GM18517 (cell line): ENCODE results near the gene PRSS33.

ENCODE experiments used
- ATAC-seq: cut with Tn5 transposase; IDR thresholded peaks from one replicate; pipeline ENCODE4 v1.9.1; 2021; ENCODE audit warnings: mild to moderate bottlenecking, moderate library complexity; ENCODE audit not compliant: unreplicated experiment

Gene PRSS33

GRCh38 chr16:2787406-2787805 is at the start of gene PRSS33:
PRSS33 (minus strand) TSS chr16:2787560; CDS start chr16:2786547, 1,013 bp downstream.
- no peak for ATAC-seq

GRCh38 chr16:2836646-2837508 is 49.5 kb upstream of the PRSS33 start:
- ATAC-seq, result no peak

GRCh38 chr16:2835638-2836493 is 48.5 kb upstream of the PRSS33 start:
- ATAC-seq, result no peak

- ATAC-seq, result no peak
Observed at GRCh38 chr16:2834968-2835367, 47.6 kb upstream of the PRSS33 start.

- ATAC-seq, result no peak
Observed at GRCh38 chr16:2833776-2834175, 46.4 kb upstream of the PRSS33 start.

GRCh38 chr16:2831203-2831602 is 43.8 kb upstream of the PRSS33 start:
- no peak for ATAC-seq

- no peak for ATAC-seq
Observed at GRCh38 chr16:2830355-2830695, 43.0 kb upstream of the PRSS33 start.

GRCh38 chr16:2829501-2830354 is 42.4 kb upstream of the PRSS33 start, which contains the start of gene ZG16B:
ZG16B (plus strand) TSS chr16:2830303; CDS start chr16:2830442, 139 bp downstream.
- no peak for ATAC-seq

GRCh38 chr16:2828876-2829430 is 41.6 kb upstream of the PRSS33 start:
- no peak for ATAC-seq

- ATAC-seq, result no peak
Observed at GRCh38 chr16:2828521-2828840, 41.1 kb upstream of the PRSS33 start.

GRCh38 chr16:2827831-2828520 is 40.6 kb upstream of the PRSS33 start:
- ATAC-seq, result no peak

- ATAC-seq, result no peak
Observed at GRCh38 chr16:2827374-2827791, 40.0 kb upstream of the PRSS33 start.

GRCh38 chr16:2826591-2827373 is 39.4 kb upstream of the PRSS33 start:
- ATAC-seq, result no peak

- no peak for ATAC-seq
Observed at GRCh38 chr16:2825906-2826305, 38.5 kb upstream of the PRSS33 start.

GRCh38 chr16:2825049-2825742 is 37.8 kb upstream of the PRSS33 start:
- no peak for ATAC-seq

- ATAC-seq, result no peak
Observed at GRCh38 chr16:2824626-2825025, 37.3 kb upstream of the PRSS33 start.

- ATAC-seq, result no peak
Observed at GRCh38 chr16:2822496-2822895, 35.1 kb upstream of the PRSS33 start.

GRCh38 chr16:2822158-2822495 is 34.8 kb upstream of the PRSS33 start:
- ATAC-seq, result no peak
